HG03095 (cell line): ENCODE data around the gene UBALD1.

Experiments used
- ATAC-seq: cut with Tn5 transposase; IDR thresholded peaks from one replicate; pipeline ENCODE4 v1.9.1; 2021; ENCODE audit warnings: moderate library complexity; ENCODE audit not compliant: unreplicated experiment

UBALD1 gene

GRCh38 chr16:4646773-4647643 lies 32.3 kb upstream of the UBALD1 start:
- no peak for ATAC-seq

GRCh38 chr16:4641895-4642294 lies 27.2 kb upstream of the UBALD1 start:
- no peak for ATAC-seq

- no peak for ATAC-seq
Observed at GRCh38 chr16:4641306-4641687, 26.6 kb upstream of the UBALD1 start.

GRCh38 chr16:4640572-4641305 lies 26.1 kb upstream of the UBALD1 start:
- no peak for ATAC-seq

GRCh38 chr16:4639899-4640509 lies 25.3 kb upstream of the UBALD1 start:
- ATAC-seq: no peak

- no peak for ATAC-seq
Observed at GRCh38 chr16:4637501-4638166, 22.9 kb upstream of the UBALD1 start.

GRCh38 chr16:4636196-4636595 lies 21.5 kb upstream of the UBALD1 start:
- ATAC-seq: no peak

- ATAC-seq: no peak
Observed at GRCh38 chr16:4634768-4635167, 20.1 kb upstream of the UBALD1 start.

- no peak for ATAC-seq
Observed at GRCh38 chr16:4633910-4634635, 19.4 kb upstream of the UBALD1 start.

GRCh38 chr16:4631444-4631843 lies 16.8 kb upstream of the UBALD1 start:
- ATAC-seq: no peak

- no peak for ATAC-seq
Observed at GRCh38 chr16:4628283-4628682, 13.6 kb upstream of the UBALD1 start.

- ATAC-seq: no peak
Observed at GRCh38 chr16:4626396-4626795, 11.7 kb upstream of the UBALD1 start.

GRCh38 chr16:4625560-4626159 lies 11.0 kb upstream of the UBALD1 start:
- no peak for ATAC-seq

- ATAC-seq: peak; percentile 58
Observed at GRCh38 chr16:4624827-4625559, 10.3 kb upstream of the UBALD1 start.

- peak; percentile 62 for ATAC-seq
Observed at GRCh38 chr16:4624015-4624826, 9.5 kb upstream of the UBALD1 start, which contains the start of gene MGRN1. Gene MGRN1 (plus strand): TSS chr16:4624826. CDS start chr16:4624961, 135 bp downstream.

- no peak for ATAC-seq
Observed at GRCh38 chr16:4623593-4623992, 8.9 kb upstream of the UBALD1 start.

GRCh38 chr16:4618645-4619418 lies 4.1 kb upstream of the UBALD1 start:
- ATAC-seq: no peak

- ATAC-seq: no peak
Observed at GRCh38 chr16:4617880-4618279, 3.2 kb upstream of the UBALD1 start.
